Activated CD8-positive, alpha-beta memory T cell treated with anti-CD3 and anti-CD28 coated beads for 36 hours (primary cell): Measurements from ENCODE around the gene RASSF1. TPM values are rescaled to one million over a fixed set of nuclear protein-coding genes. Genes with fewer than 3 reads are reported as not detected.

Experiments used
- CTCF ChIA-PET: fragments of 350-600 bp; sonication (Branson Sonifier 250); formaldehyde crosslinking; loops from one replicate; lab custom pipeline; 2021; ENCODE audit warnings: antibody characterized with exemption; lab: Charles Lee
- POLR2A ChIA-PET: fragments of 350-600 bp; sonication (Branson Sonifier 250); formaldehyde crosslinking; loops from one replicate; lab custom pipeline; 2021; ENCODE audit warnings: antibody characterized with exemption; lab: Charles Lee
- total RNA-seq, 2 experiments: library from RNA; stranded (reverse); gene quantifications; one replicate each; pipeline ENCODE4 v1.2.3, GENCODE V29; 2021

Gene RASSF1
- total RNA-seq, 2 experiments from 2014 or later, result 68.2 to 72.5 TPM

GRCh38 chr3:50371133-50371685 lies 30.6 kb upstream of the RASSF1 start:
- POLR2A ChIA-PET, result no interaction called here
- CTCF ChIA-PET, result interaction anchor here (0.9 kb wide), 1 partner anchor 171 kb away, joined by 3 read pairs; no protein-coding TSS in a partner anchor

DNA sequence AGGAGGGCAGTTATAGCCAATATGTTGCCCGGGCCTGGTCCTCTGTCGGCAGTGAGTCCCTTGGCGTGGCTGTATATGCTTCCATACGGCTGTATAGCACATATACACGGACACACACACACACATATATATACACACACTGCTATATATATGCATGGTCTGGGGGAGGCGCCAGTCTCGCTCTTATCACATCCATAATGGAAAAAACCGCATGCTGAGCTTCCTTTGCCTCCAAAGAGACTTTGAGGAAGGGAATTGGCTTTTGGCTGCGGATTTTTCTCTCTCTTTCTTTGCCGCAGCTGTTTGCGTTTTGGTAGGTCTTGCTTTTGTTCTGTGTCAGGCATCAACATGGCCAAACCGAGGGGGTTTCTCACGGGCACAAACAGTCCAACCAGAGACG lies 30.0 kb upstream of the RASSF1 start:
- CTCF ChIA-PET, result interaction anchor here (0.9 to 1.0 kb wide), 2 partner anchors 11 to 172 kb away, joined by 3 read pairs; partner anchors contain the start of gene TMEM115

GRCh38 chr3:50369012-50369670 lies 28.5 kb upstream of the RASSF1 start:
- CTCF ChIA-PET, result interaction anchor here (1.0 to 1.3 kb wide), 2 partner anchors 9 to 67 kb away, joined by 3 to 4 read pairs; partner anchors contain the start of gene TMEM115
- POLR2A ChIA-PET, result no interaction called here

More for the DNA sequence above, 30.0 kb upstream of the RASSF1 start:
- POLR2A ChIA-PET, result no interaction called here

GRCh38 chr3:50365842-50366220 lies 25.2 kb upstream of the RASSF1 start:
- POLR2A ChIA-PET, result interaction anchor here (0.5 kb wide), 1 partner anchor 1911 kb away, joined by 4 read pairs; no protein-coding TSS in a partner anchor
- CTCF ChIA-PET, result interaction anchor here (1.0 kb wide), 1 partner anchor 250 kb away, joined by 4 read pairs; the partner anchor contains the start of gene MAPKAPK3

GRCh38 chr3:50365080-50365841 lies 24.6 kb upstream of the RASSF1 start:
- POLR2A ChIA-PET, result interaction anchor here (0.5 to 1.4 kb wide), 4 partner anchors 12 to 1912 kb away, joined by 3 to 4 read pairs (median 3); partner anchors contain the start of gene NPRL2
- CTCF ChIA-PET, result interaction anchor here (0.6 to 1.0 kb wide), 3 partner anchors 18 to 251 kb away, joined by 3 to 5 read pairs (median 4); partner anchors contain the start of genes HEMK1 and MAPKAPK3

DNA sequence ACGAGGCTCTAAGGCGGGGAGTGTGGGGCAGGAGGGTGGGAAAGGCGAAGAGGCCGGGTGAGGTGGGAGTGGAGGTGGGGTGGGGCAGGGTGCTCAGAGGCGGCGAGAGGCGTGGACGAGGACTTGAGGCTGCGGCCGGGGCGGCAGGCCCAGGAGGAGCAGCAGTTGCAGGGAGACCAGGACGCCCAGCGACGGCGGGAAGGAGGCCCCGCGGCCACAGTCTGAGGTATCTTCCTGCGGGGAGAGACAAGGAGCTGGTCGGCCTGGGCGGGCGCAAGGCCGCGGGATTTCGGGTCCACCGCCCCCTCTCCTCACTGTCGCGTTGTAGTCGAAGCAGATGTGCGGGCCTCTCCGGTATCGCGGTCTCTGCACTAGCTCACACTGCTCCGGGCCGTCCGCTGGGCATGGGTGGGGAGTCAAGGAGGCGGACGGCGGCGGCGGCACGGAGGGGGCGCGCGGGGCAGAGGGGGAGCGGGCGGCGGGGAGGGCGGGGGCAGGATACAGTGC lies 24.0 kb upstream of the RASSF1 start:
- POLR2A ChIA-PET, result interaction anchor here (0.9 to 1.4 kb wide), 4 partner anchors 11 to 27 kb away, joined by 3 to 5 read pairs (median 3); partner anchors contain the start of gene NPRL2
- CTCF ChIA-PET, result interaction anchor here (0.7 to 0.9 kb wide), 2 partner anchors 203 to 205 kb away, joined by 3 read pairs; partner anchors contain the start of genes C3orf18 and HEMK1

GRCh38 chr3:50359760-50360110 lies 19.1 kb upstream of the RASSF1 start:
- CTCF ChIA-PET, result interaction anchor here (1.5 to 1.6 kb wide), 2 partner anchors 9 to 10 kb away, joined by 3 to 4 read pairs; partner anchors contain the start of genes CYB561D2 and NPRL2
- POLR2A ChIA-PET, result interaction anchor here (1.4 kb wide), 1 partner anchor 23 kb away, joined by 4 read pairs; no protein-coding TSS in a partner anchor

- POLR2A ChIA-PET, result interaction anchor here (0.7 to 1.4 kb wide), 2 partner anchors 9 to 22 kb away, joined by 3 to 4 read pairs; partner anchors contain the start of gene NPRL2
- CTCF ChIA-PET, result interaction anchor here (1.5 to 1.6 kb wide), 2 partner anchors 9 to 11 kb away, joined by 3 to 4 read pairs; partner anchors contain the start of genes CYB561D2 and NPRL2
Observed at GRCh38 chr3:50358911-50359759, 18.5 kb upstream of the RASSF1 start, which contains the start of gene TMEM115. TMEM115 (minus strand) TSS chr3:50359521; CDS start chr3:50359063, 458 bp downstream.

- ChIA-PET POLR2A (no interaction called here), CTCF (no interaction called here)
Observed at GRCh38 chr3:50358355-50358910, 17.8 kb upstream of the RASSF1 start.

- ChIA-PET POLR2A (interaction anchor here (1.0 to 1.4 kb wide), 2 partner anchors 16 to 20 kb away, joined by 4 to 5 read pairs; partner anchors contain the start of gene RASSF1), CTCF (interaction anchor here (1.1 to 1.8 kb wide), 2 partner anchors 10 to 16 kb away, joined by 3 to 12 read pairs; partner anchors contain the start of gene RASSF1)
Observed at GRCh38 chr3:50357481-50357880, 16.8 kb upstream of the RASSF1 start.

- POLR2A ChIA-PET, result interaction anchor here (1.4 to 1.5 kb wide), 2 partner anchors 12 to 16 kb away, joined by 3 to 5 read pairs; partner anchors contain the start of gene RASSF1
- CTCF ChIA-PET, result interaction anchor here (0.6 to 1.8 kb wide), 2 partner anchors 9 to 17 kb away, joined by 4 to 12 read pairs; no protein-coding TSS in a partner anchor
Observed at GRCh38 chr3:50356553-50356952, 15.9 kb upstream of the RASSF1 start.

DNA sequence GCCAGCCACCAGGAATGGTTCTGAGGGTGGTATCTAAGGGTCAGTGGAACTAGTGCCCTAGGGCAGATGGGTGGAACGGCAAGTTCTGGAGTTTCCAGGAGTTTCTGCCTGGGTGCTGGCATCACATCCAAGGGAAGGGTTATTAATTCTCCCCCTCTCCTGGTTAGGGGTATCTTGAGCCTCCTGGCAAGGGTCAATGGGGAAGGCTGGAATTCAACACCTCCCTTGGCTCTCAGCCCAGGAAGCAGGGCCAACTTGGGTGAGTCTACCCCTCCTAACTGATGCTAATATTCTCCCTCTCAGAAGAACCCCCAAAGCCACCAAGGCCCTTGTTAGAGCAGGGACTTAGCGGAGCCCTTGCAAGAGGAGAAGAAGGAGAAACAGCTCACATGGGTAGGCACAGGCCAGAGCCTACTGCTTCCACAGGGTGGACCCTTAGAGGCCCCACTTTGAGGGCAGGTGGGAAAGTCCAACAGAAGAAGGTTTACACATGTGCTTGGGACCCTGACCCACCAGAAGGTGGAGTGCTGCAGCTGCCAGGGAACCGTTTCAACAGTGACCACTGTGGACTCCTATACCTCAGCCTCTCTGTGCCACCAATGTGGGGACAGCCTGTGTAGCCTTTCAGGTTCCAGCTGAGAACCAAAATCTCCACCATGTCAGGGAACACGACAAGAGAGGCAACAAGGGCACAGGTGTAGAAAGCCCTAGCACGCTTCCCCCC lies 15.4 kb upstream of the RASSF1 start:
- CTCF ChIA-PET, result interaction anchor here (1.8 kb wide), 1 partner anchor 8 kb away, joined by 12 read pairs; no protein-coding TSS in a partner anchor
- POLR2A ChIA-PET, result interaction anchor here (1.4 to 1.5 kb wide), 2 partner anchors 11 to 15 kb away, joined by 3 to 5 read pairs; partner anchors contain the start of gene RASSF1

DNA sequence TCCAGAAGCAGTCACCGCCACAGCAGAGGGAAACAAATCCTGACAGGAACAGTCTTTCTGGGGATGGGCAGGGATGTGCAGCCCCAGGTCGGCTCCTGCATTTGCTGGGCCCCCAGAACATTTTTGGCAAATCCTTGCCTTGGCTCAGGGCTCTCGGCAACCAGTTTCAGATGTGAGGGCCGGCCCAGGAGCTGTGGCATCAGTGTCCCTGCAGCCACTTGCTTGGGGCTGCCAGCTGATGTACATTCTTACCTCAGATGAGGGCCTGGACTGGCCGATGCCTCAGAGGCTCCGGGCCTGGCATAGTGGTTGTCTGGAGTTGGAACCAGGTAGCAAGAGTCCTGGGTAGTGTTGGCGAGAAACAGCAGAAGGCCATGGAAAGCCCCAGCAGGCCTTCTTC lies 14.2 kb upstream of the RASSF1 start:
- ChIA-PET CTCF (interaction anchor here (1.1 kb wide), 1 partner anchor 187 kb away, joined by 3 read pairs; no protein-coding TSS in a partner anchor), POLR2A (no interaction called here)

GRCh38 chr3:50354186-50354764 lies 13.6 kb upstream of the RASSF1 start:
- ChIA-PET POLR2A (interaction anchor here (1.1 kb wide), 1 partner anchor 11 kb away, joined by 3 read pairs; no protein-coding TSS in a partner anchor), CTCF (interaction anchor here (1.1 kb wide), 1 partner anchor 188 kb away, joined by 3 read pairs; no protein-coding TSS in a partner anchor)

DNA sequence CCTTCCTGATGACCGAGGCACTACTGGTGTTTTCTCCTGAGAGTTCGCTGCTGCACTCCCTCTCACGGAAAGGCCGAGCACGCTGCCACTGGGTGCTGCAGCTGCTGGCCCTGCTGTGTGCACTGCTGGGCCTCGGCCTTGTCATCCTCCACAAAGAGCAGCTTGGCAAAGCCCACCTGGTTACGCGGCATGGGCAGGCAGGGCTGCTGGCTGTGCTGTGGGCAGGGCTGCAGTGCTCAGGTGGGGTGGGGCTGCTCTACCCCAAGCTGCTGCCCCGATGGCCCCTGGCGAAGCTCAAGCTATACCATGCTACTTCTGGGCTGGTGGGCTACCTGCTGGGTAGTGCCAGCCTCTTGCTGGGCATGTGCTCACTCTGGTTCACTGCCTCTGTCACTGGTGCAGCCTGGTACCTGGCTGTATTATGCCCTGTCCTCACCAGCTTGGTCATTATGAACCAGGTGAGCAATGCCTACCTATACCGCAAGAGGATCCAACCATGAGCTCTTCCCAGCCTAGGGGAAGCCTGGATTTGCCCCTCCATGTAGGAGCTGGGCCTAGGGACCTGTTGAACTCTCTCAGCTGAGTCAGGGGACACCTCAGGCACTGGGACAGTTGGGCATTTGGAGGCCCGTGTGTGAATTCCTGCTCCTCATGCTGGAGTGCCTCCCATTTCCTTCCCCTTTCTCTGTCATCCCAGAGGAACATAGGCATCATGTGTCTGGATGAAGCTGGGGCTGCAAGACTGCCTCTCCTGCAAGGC lies 12.8 kb upstream of the RASSF1 start:
- ChIA-PET POLR2A (interaction anchor here (1.1 kb wide), 1 partner anchor 12 kb away, joined by 3 read pairs; no protein-coding TSS in a partner anchor), CTCF (interaction anchor here (0.7 to 0.9 kb wide), 3 partner anchors 13 to 35 kb away, joined by 3 to 5 read pairs (median 4); partner anchors contain the start of gene RASSF1)
